H54 (cell line): ENCODE measurements around the gene LENG8.
"Not testable (repeated sequence)": the region's sequence is repeated elsewhere in the genome, so short reads cannot be mapped to it uniquely, and the experiment has no call there.

Source experiments
- DNase-seq: peaks from one replicate; pipeline ENCODE4 v3.0.0; 2011; ENCODE audit warnings: low spot score, mixed read lengths; ENCODE audit not compliant: insufficient read length
- FAIRE-seq: peaks from 3 replicates; lab custom pipeline; 2011; peaks lifted over from hg19 to GRCh38; lab: Jason Lieb, UNC
- POLR2A ChIP-seq: IDR thresholded peaks from 2 replicates; pipeline ENCODE4 v1.6.1; 2011; ENCODE audit warnings: low read depth, mild to moderate bottlenecking, low read length

The LENG8 gene

GRCh38 chr19:54464630-54465425 lies 15.8 kb downstream of the LENG8 start:
- DNase-seq (peak; percentile 100), FAIRE-seq (no peak)
- peak; percentile 61 for TF ChIP-seq POLR2A

- FAIRE-seq (no peak), DNase-seq (no peak)
- TF ChIP-seq POLR2A: no peak
Observed at GRCh38 chr19:54465426-54466109, 16.6 kb downstream of the LENG8 start.

GRCh38 chr19:54466110-54466480 lies 17.1 kb downstream of the LENG8 start:
- FAIRE-seq, DNase-seq: not testable (repeated sequence)

- DNase-seq (no peak), FAIRE-seq (no peak)
- no peak for TF ChIP-seq POLR2A
Observed at GRCh38 chr19:54469496-54469934, 20.5 kb downstream of the LENG8 start.

GRCh38 chr19:54470276-54470887 lies 21.4 kb downstream of the LENG8 start:
- FAIRE-seq (no peak), DNase-seq (no peak)
- TF ChIP-seq POLR2A: no peak

- no peak for TF ChIP-seq POLR2A
- DNase-seq: peak; percentile 23
- FAIRE-seq: no peak
Observed at GRCh38 chr19:54470991-54471782, 22.2 kb downstream of the LENG8 start.

GRCh38 chr19:54473071-54473891 lies 24.3 kb downstream of the LENG8 start, which contains the start of gene CDC42EP5:
CDC42EP5 (minus strand) TSS chr19:54473296; CDS start chr19:54465547, 7,749 bp downstream.
- FAIRE-seq (no peak), DNase-seq (peak; percentile 89)

GRCh38 chr19:54473892-54474372 lies 24.9 kb downstream of the LENG8 start:
- DNase-seq (no peak), FAIRE-seq (no peak)
- no peak for TF ChIP-seq POLR2A

More at GRCh38 chr19:54473071-54473891, 24.3 kb downstream of the LENG8 start, which contains the start of gene CDC42EP5:
- TF ChIP-seq POLR2A: 0 out of 2 replicates have a peak, but pooled peaks have one; percentile 16

- no peak for TF ChIP-seq POLR2A
- FAIRE-seq: no peak
- DNase-seq: no peak
Observed at GRCh38 chr19:54475706-54476105, 26.7 kb downstream of the LENG8 start.

- no peak for TF ChIP-seq POLR2A
- DNase-seq (no peak), FAIRE-seq (no peak)
Observed at GRCh38 chr19:54477650-54478049, 28.7 kb downstream of the LENG8 start.

GRCh38 chr19:54478677-54479266 lies 29.8 kb downstream of the LENG8 start:
- no peak for TF ChIP-seq POLR2A
- FAIRE-seq: no peak
- DNase-seq: no peak

- FAIRE-seq (no peak), DNase-seq (no peak)
- TF ChIP-seq POLR2A: no peak
Observed at GRCh38 chr19:54480051-54480450, 31.1 kb downstream of the LENG8 start.
